Endothelial cell of umbilical vein (primary cell): ENCODE data around the gene ZMYND11. TPM values are rescaled to one million over a fixed set of nuclear protein-coding genes. Genes with fewer than 3 reads are reported as not detected.

Source experiments
- BruUV-seq: library from RNA; stranded (reverse); fragments of 400-500 nt; replicated peaks from 2 replicates; lab custom pipeline; 2021; lab: Mats Ljungman, UMichigan
- CTCF ChIA-PET: fragments of 300-600, 350-600 bp; sonication (Branson Sonifier 250); formaldehyde crosslinking; loops from one replicate; lab custom pipeline; 2021; ENCODE audit warnings: antibody characterized with exemption, inconsistent platforms; lab: Charles Lee
- POLR2A ChIA-PET: fragments of 300-600, 350-600 bp; sonication (Branson Sonifier 250); formaldehyde crosslinking; loops from one replicate; lab custom pipeline; 2021; ENCODE audit warnings: antibody characterized with exemption, inconsistent platforms; lab: Charles Lee
- DNase-seq: peaks from one replicate; pipeline ENCODE4 v3.0.0-alpha.2; 2011; ENCODE audit warnings: low read depth, low spot score
- FAIRE-seq: peaks from 2 replicates; lab custom pipeline; 2011; peaks lifted over from hg19 to GRCh38; lab: Jason Lieb, UNC
- H2AFZ ChIP-seq: 2 replicates; pipeline ENCODE4 v1.6.0; 2012; ENCODE audit warnings: low read depth, low read length, control low read depth, inconsistent platforms
- H3K27ac ChIP-seq: 2 replicates; pipeline ENCODE4 v1.5.1; 2011; ENCODE audit warnings: low read depth, mild to moderate bottlenecking, control low read depth, low read length, moderate library complexity; ENCODE audit not compliant: insufficient read depth
- H3K27me3 ChIP-seq, 2 experiments: 2 replicates each; pipeline versions ENCODE4 v1.6.0 to v1.6.1; 2011; ENCODE audit warnings: low read length in 2 of 2, mixed read lengths in 1 of 2; ENCODE audit not compliant: control insufficient read depth in 2 of 2, insufficient read depth in 2 of 2
- H3K36me3 ChIP-seq, 2 experiments: 2 replicates in 1 of 2; 3 replicates in 1 of 2; pipeline ENCODE4 v1.5.1; 2011; ENCODE audit warnings: low read length in 2 of 2, mild to moderate bottlenecking in 1 of 2, moderate library complexity in 1 of 2; ENCODE audit not compliant: control insufficient read depth in 2 of 2, insufficient read depth in 2 of 2; ENCODE audit errors: extremely low read depth in 1 of 2
- H3K4me1 ChIP-seq: 3 replicates; pipeline ENCODE4 v1.5.1; 2011; ENCODE audit warnings: mild to moderate bottlenecking, low read length; ENCODE audit not compliant: control insufficient read depth, insufficient read depth; ENCODE audit errors: extremely low read depth
- H3K4me2 ChIP-seq: 2 replicates; pipeline ENCODE4 v1.6.1; 2011; ENCODE audit warnings: low read length, control low read depth, mixed read lengths; ENCODE audit not compliant: insufficient read depth
- H3K4me3 ChIP-seq, 3 experiments: fragments of 200-600 bp in 1 of 3; sonication (generic), shearing (Covaris generic) in 1 of 3; replicated peaks in 1 of 3; 2 replicates each; pipeline ENCODE4 v1.5.1; 2011 to 2016; ENCODE audit warnings: control low read depth in 3 of 3, low read length in 3 of 3, mild to moderate bottlenecking in 2 of 3, inconsistent platforms in 1 of 3, low read depth in 1 of 3, moderate library complexity in 1 of 3; ENCODE audit not compliant: insufficient read depth in 1 of 3
- H3K79me2 ChIP-seq: 2 replicates; pipeline ENCODE4 v1.6.0; 2012; ENCODE audit warnings: low read length, inconsistent platforms; ENCODE audit not compliant: control insufficient read depth, insufficient read depth
- H3K9ac ChIP-seq: replicated peaks from 2 replicates; pipeline ENCODE3; 2011; ENCODE audit warnings: low read length, control low read depth; ENCODE audit not compliant: insufficient read depth; ENCODE audit errors: extremely low read depth
- H3K9me1 ChIP-seq: replicated peaks from 3 replicates; pipeline ENCODE4 v1.6.0; 2011; ENCODE audit warnings: mild to moderate bottlenecking, low read length; ENCODE audit not compliant: control insufficient read depth, insufficient read depth; ENCODE audit errors: extremely low read depth
- H3K9me3 ChIP-seq: replicated peaks from 2 replicates; pipeline ENCODE4 v1.5.1; 2012; ENCODE audit warnings: low read length, inconsistent platforms; ENCODE audit not compliant: control insufficient read depth, insufficient read depth
- H4K20me1 ChIP-seq: replicated peaks from 2 replicates; pipeline ENCODE3; 2011; ENCODE audit warnings: mild to moderate bottlenecking, low read length; ENCODE audit not compliant: control insufficient read depth, insufficient read depth; ENCODE audit errors: extremely low read depth
- CTCF ChIP-seq, 2 donors: IDR thresholded peaks; 1 replicate in 1 of 2; 2 replicates in 1 of 2; pipeline ENCODE4 v1.5.1; 2011; ENCODE audit warnings: low read length in 2 of 2, mild to moderate bottlenecking in 2 of 2, moderate library complexity in 2 of 2, control low read depth in 1 of 2, inconsistent platforms in 1 of 2, low read depth in 1 of 2; ENCODE audit not compliant: insufficient read depth in 1 of 2; ENCODE audit errors: extremely low read depth in 1 of 2
- EZH2 ChIP-seq: IDR thresholded peaks from 2 replicates; pipeline ENCODE4 v1.6.1; 2012; ENCODE audit warnings: borderline replicate concordance, low read depth, mild to moderate bottlenecking, moderate library complexity, low read length, inconsistent platforms; ENCODE audit not compliant: severe bottlenecking
- FOS ChIP-seq: IDR thresholded peaks from 2 replicates; pipeline ENCODE4 v1.6.1; 2011; ENCODE audit warnings: mild to moderate bottlenecking, low read length, moderate library complexity, borderline replicate concordance; ENCODE audit not compliant: insufficient read depth
- GATA2 ChIP-seq: IDR thresholded peaks from 2 replicates; pipeline ENCODE4 v1.7.0; 2011; ENCODE audit warnings: low read depth, mild to moderate bottlenecking, moderate library complexity, mixed read lengths, low read length; ENCODE audit not compliant: insufficient read length, insufficient read depth
- JUN ChIP-seq: IDR thresholded peaks from 2 replicates; pipeline ENCODE4 v1.6.1; 2011; ENCODE audit warnings: borderline replicate concordance, low read depth; ENCODE audit not compliant: insufficient read length, insufficient read depth
- MAX ChIP-seq: IDR thresholded peaks from 2 replicates; pipeline ENCODE4 v1.6.1; 2011; ENCODE audit not compliant: insufficient read depth, insufficient read length
- MYC ChIP-seq: IDR thresholded peaks from one replicate; pipeline ENCODE4 v1.6.1; 2011; ENCODE audit warnings: mild to moderate bottlenecking, low read depth, low read length
- POLR2A ChIP-seq: IDR thresholded peaks from 2 replicates; pipeline ENCODE4 v1.6.1; 2012; ENCODE audit warnings: low read depth, mild to moderate bottlenecking, control low read depth, low read length
- POLR2AphosphoS5 ChIP-seq: IDR thresholded peaks from 2 replicates; pipeline ENCODE4 v1.6.1; 2012; ENCODE audit warnings: low read depth, mild to moderate bottlenecking, control low read depth, low read length, moderate library complexity; ENCODE audit not compliant: insufficient read depth
- dilution Hi-C: fragments of 300-500 bp; cut with MboI; formaldehyde crosslinking; loops from one replicate; pipeline ENCODE4 v1.15.0; 2019; ENCODE audit warnings: low sequenced_read_pairs; ENCODE audit not compliant: extremely low pct_ligation_motif_present
- intact Hi-C: fragments of 100-400 bp; cut with micrococcal nuclease; formaldehyde crosslinking; loops from one replicate; pipeline ENCODE4 v1.10.0; 2022
- polyA plus RNA-seq, 4 experiments: library from polyadenylated mRNA; depleted of rRNA in 3 of 4; stranded (reverse) in 3 of 4; unstranded in 1 of 4; fragments of >200 nt; gene quantifications; 2 replicates each; pipeline versions ENCODE4 v1.2.1 to v1.2.3, GENCODE V29; 2011 to 2012; ENCODE audit warnings: missing spikeins in 1 of 4
- total RNA-seq: library from RNA; stranded (reverse); gene quantifications from 2 replicates; pipeline ENCODE4 v1.2.3, GENCODE V29; 2021

The ZMYND11 gene
- total and polyA plus RNA-seq, 2 donors (not counting 3 experiments of a cell fraction or from before 2014, with no cell fraction given) = 17.0 to 56.0 TPM

- BruUV-seq = no TSS peak
- H3K4me1 ChIP-seq = no peaks in the 10 kb centered on the region
- no peaks in the 10 kb centered on the region for H3K27me3 ChIP-seq
- H4K20me1 ChIP-seq = no peaks in the 10 kb centered on the region
- H3K79me2 ChIP-seq = no peaks in the 10 kb centered on the region
- no peak overlapping the region for H2AFZ ChIP-seq
- no peak for TF ChIP-seq POLR2AphosphoS5
- TF ChIP-seq FOS = no peak
- TF ChIP-seq CTCF (IDR thresholded peaks at IDR 0.05; ENCODE audit: extremely low read depth in 1 of 2, insufficient read depth in 1 of 2, low read depth in 1 of 2, low read length in 2 of 2) = no peak
- no peak for TF ChIP-seq EZH2
- TF ChIP-seq MYC = no peak
- no peak for TF ChIP-seq JUN
- TF ChIP-seq POLR2A = no peak
- no peak for TF ChIP-seq GATA2
- no peak for TF ChIP-seq MAX
- POLR2A ChIA-PET = no interaction called here
- H3K4me3 ChIP-seq = no peak overlapping the region
- H3K9ac ChIP-seq = no peak overlapping the region
- CTCF ChIA-PET = interaction anchor here (0.9 to 1.4 kb wide), 3 partner anchors 10 to 48 kb away, joined by 3 read pairs; no protein-coding TSS in a partner anchor
- H3K27ac ChIP-seq = no peak overlapping the region
- no peaks in the 10 kb centered on the region for H3K9me1 ChIP-seq
- H3K36me3 ChIP-seq = no peaks in the 10 kb centered on the region
- DNase-seq (no peak), FAIRE-seq (no peak)
- intact Hi-C loops = no loop called here
- H3K9me3 ChIP-seq = no peaks in the 10 kb centered on the region
- no peak overlapping the region for H3K4me2 ChIP-seq
- dilution Hi-C loops = no loop called here
These were observed 93.1 kb downstream of the ZMYND11 start for GRCh38 chr10:228366-228765.
